ENCODE data around the gene CPNE6.

DNA sequence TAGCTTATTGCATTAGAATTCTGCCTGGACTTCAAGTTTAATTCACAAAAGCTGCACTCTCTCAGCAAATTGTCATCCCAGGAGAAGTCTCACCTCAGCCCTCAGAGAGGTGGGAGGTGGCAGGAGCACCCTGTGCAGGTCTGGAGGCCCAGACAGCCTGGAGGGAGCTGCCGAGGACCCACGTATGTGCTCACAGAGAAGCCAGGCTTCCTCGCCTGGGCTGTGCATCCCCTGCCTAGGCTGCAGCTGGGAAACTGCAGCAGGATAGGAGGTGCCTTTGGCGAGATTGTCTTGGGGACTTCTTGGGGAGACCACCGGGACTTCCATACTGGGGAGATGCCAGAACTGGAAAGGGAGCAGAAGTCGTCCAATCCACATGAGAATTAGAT lies 8.8 kb downstream of the CPNE6 start:
- TF ChIP-seq, protein P1, sequence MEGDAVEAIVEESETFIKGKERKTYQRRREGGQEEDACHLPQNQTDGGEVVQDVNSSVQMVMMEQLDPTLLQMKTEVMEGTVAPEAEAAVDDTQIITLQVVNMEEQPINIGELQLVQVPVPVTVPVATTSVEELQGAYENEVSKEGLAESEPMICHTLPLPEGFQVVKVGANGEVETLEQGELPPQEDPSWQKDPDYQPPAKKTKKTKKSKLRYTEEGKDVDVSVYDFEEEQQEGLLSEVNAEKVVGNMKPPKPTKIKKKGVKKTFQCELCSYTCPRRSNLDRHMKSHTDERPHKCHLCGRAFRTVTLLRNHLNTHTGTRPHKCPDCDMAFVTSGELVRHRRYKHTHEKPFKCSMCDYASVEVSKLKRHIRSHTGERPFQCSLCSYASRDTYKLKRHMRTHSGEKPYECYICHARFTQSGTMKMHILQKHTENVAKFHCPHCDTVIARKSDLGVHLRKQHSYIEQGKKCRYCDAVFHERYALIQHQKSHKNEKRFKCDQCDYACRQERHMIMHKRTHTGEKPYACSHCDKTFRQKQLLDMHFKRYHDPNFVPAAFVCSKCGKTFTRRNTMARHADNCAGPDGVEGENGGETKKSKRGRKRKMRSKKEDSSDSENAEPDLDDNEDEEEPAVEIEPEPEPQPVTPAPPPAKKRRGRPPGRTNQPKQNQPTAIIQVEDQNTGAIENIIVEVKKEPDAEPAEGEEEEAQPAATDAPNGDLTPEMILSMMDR (IDR thresholded peaks at IDR 0.05) = no peak
- TF ChIP-seq POLR2A (IDR thresholded peaks at IDR 0.05) = no peak
